Ramos (cell line): ENCODE results near the gene MFN2.

Experiments
- in situ Hi-C: fragments of 300-500 bp; cut with MboI; formaldehyde crosslinking; loops from one replicate; pipeline ENCODE4 v1.14.3; 2022; ENCODE audit warnings: low sequenced_read_pairs; ENCODE audit not compliant: unreplicated experiment

The MFN2 gene

GRCh38 chr1:11957897-11958296, 22.3 kb upstream of the MFN2 start:
- in situ Hi-C loops: no loop called here

DNA sequence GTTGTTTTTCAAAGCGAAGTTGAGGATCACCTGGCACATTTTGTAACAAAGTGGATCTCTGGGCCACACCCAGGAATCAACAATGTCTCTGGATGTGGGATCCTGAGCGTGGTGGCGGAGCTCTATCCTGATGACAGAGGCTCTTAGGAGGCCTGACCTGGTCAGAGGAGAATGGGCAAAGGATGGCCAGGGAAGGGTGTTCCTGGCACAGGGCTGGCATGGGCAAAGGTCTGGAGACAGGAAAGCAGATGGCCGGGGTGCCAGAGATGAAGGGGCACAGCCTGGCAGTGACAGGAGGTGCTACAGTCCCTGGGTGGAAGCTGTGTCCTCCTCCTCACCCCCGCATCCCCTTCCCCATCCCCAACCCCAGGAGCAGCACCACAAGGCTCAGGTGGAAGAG, 20.0 kb upstream of the MFN2 start:
- in situ Hi-C loops: no loop called here

- in situ Hi-C loops: no loop called here
These were observed 19.5 kb upstream of the MFN2 start for GRCh38 chr1:11960715-11961114.

- in situ Hi-C loops: no loop called here
These were observed 19.0 kb upstream of the MFN2 start for GRCh38 chr1:11961230-11961629.

DNA sequence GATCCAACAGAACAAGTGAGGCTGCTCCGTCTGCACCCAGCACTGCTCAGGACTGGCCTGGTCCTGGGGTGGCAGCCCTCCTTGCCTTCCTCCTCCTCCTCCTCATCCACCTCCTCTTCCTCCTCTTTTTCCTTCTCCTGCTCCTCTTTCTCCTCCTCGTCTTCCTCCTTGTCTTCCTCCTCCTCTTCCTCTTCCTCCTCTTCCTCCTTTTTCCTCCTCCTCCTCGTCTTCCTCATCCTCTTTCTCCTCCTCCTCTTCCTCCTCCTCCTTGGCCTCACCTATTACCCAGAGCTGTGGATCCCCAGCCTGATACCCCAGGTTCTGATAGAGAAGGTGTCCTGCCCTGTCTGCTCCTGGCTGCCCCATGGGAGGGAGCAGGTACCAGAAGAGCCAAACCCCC, 16.6 kb upstream of the MFN2 start:
- in situ Hi-C loops: no loop called here

- in situ Hi-C loops: no loop called here
These were observed 15.6 kb upstream of the MFN2 start for GRCh38 chr1:11964656-11965055.

DNA sequence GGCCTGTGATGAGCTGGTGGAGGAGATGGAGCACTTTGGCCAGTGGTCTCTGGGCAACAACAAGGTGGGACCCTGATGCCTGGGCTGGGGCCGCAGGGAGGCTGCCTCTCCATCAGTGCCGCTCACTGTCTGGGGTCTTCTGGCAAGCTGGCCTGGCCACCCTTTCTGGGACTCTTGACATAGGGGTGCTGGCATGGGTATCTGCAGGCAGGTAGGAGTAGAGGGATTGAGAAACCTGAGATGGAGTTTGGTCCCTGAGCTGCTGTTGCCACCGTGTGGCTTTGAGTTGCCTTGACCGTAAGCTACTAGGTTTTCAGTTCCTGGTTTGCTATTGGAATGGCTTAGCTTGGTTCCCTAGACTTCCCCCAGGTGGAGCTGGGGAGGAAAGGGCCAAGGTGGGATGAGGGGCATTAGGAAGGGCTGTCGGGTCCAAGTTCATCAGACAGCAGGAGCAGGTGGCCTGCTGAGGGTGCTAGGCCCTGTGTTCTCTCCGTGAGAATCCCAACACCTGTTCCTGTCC, 13.2 kb upstream of the MFN2 start:
- in situ Hi-C loops: no loop called here

DNA sequence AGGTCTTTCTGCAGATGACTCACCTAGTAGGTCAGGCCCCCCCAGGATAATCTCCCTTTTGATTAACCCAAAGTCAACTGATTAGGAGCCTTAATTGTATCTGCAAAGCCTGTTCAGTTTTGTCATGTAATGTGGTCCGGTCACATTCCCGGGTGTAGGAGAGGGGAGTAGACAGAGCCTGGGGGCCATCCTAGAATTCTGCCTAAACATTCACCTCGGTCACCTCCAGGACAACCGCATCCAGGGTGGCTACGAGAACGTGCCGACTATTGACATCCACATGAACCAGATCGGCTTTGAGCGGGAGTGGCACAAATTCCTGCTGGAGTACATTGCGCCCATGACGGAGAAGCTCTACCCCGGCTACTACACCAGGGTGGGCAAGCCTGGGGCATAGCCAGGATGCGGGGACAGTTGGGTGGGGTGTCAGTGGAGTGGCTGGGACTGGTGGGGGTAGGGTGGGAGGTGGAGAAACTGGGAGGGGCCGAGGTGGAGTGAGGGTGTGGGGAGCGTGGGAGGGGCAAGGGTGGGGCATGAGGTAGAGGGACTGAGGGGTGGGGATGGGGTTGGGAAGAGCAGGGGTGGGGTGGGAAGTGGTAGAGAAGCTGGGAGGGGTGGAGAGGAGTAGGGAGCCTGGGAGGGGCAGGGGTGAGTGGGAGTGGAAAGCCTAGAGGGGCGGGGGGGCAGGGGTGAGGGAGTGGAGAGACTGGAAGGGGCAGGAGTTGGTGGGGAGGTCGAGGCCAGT, 9.6 kb upstream of the MFN2 start:
- in situ Hi-C loops: loop anchor here (5.0 kb wide), 1 partner anchor 133 kb away; no protein-coding TSS in a partner anchor

DNA sequence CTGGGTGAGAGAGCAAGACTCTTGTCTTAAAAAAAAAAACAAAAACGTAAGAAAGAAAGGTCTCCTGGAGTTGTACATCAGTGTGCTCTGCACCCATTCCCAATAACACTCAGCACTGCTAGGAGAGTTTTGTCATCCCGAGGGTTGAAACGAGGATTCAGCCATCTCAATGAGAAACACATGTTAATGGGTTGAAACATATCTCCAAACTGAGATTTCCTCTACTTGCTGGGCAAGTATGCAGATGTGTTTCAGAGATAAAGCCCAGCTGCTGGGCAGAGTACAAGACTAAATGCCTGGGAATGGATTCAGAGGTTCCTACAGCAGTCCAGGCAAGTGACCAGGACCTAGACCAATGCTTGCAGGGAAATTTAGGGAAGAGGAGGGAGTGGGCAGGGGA, 2.6 kb upstream of the MFN2 start:
- in situ Hi-C loops: no loop called here

GRCh38 chr1:11978301-11978700, 1.9 kb upstream of the MFN2 start:
- in situ Hi-C loops: no loop called here

DNA sequence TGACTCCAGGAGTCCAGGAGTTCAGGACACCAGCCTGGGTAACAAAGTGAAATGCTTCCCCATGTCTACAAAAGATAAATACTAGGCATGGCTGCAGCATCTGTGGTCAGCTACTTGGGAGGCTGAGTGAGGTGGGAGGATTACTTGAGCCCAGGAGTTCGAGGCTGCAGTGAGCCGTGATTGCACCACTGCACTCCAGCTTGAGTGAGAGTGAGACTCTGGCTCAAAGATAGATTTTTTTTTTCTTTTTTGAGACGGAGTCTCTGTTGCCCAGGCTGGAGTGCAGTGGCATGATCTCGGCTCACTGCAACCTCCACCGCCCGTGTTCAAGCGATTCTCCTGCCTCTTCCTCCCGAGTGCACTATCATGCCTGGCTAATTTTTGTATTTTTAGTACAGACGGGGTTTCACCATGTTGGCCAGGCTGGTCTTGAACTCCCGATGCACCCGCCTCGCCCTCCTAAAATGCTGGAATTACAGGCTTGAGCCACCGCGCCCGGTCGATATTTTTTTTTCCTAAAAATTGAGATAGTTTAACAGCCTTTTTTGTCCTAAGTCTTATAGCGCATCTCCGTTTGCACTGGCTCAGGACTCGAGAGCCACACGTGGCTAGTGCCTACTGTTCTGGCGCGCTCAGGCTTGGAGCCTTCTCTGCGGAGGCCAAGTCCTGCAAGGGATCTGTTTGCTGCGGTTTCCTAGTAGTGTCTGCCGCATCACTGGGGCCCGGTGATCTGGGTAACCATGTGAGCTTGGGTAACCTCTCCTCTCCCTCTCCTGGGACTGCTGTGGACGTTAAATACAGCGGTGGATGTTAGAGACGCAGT, 1.0 kb upstream of the MFN2 start:
- in situ Hi-C loops: no loop called here

DNA sequence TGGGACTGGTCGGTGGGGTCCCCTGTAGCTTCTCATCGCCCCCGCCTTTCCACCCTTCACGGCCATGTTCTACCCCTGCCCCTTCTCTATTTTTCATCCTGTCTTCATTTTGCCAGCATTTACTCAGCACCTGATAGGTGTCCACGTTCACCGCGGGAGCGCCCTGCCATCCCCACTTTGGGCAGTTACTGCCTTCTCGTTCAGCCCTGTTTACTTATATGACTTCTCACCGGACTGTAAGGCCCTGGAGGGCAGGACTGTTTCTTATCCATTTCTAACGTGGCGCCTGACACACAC, 380 bp downstream of the MFN2 start:
- in situ Hi-C loops: no loop called here

DNA sequence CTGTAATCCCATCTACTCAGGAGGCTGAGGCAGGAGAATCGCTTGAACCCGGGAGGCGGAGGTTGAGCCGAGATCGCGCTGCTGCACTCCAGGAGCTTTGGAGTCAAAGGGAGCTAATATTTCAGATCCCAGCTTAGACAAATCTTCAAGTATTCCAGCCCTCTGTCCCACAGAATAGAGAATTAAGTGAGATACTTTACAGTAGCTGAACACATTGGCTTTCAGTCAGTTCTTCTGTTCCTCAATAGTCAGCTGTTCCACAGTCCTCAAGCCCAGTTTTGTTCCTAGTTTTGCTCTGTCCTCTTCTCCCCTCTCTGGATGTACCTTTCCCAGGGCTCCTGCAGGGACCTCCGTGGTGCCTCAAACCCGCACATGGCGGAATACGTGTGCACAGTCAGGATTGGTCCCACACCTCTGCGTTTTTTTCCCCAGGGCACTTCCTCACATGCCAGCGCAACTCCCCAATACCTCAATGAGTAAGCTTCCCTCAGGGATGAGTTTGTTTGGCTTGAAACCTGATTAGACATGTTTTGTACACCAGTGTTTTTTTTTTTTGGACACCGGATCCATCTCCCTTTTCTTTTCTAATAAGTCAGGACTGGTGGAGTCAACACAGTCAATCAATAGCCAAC, 1.2 kb downstream of the MFN2 start:
- in situ Hi-C loops: no loop called here

GRCh38 chr1:11982010-11982392, 1.8 kb downstream of the MFN2 start:
- in situ Hi-C loops: no loop called here

GRCh38 chr1:11984121-11984520, 3.9 kb downstream of the MFN2 start:
- in situ Hi-C loops: no loop called here

DNA sequence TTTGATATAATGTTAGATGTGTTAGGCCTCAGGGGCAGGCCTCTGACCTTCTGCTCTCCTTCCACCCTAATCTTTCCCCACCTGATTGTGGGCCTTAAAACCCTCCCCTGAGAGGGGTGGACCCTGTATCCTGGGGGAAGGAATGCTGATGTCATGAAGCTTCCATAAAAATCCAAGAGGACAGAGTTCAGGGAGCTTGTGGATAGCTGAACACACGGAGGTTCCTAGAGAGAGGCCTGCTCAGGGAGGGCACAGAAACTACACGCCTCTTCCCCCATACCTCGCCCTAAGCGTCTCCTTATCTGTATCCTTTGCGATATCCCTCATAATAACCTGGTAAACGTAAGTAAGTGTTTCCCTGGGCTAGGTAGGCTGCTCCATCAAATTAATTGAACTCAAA, 4.3 kb downstream of the MFN2 start:
- in situ Hi-C loops: no loop called here

DNA sequence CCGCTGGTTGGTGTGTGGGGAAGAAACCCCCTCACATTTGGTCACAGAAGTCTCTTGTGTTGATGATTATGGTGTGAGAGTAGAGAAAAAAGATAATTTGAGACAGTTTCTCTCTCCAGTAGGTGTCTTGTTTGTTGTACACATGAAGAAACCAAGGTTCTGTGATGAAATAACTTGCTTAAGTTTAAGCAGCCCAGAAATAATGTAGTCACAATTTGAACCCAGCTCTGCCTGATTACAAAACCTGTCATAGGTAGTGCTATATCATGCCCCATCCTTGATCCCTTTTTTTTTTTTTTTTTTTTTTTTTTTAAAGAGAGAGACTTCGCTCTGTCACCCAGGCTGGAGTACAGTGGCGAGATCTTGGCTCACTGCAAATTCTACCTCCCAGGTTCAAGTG, 4.9 kb downstream of the MFN2 start:
- in situ Hi-C loops: no loop called here

DNA sequence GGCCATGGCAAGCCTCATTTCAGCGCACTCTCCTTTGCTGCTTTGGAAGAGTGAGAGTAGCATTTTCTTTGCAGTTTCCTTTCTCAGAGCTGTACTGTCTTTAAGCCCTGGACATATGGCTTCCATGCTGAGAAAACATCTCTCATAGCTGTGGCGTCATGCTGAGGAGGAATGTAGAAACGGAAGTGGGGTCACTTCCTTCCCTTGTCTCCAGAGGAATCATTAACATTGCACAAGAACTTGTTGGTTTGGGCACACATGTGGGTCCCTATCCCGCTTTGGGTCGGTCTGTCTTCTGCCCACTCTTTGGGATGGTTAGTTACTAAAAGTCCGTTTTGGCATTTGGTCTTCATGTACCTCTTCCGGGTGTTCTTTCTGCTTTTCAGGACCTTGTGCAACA, 5.6 kb downstream of the MFN2 start:
- in situ Hi-C loops: no loop called here

DNA sequence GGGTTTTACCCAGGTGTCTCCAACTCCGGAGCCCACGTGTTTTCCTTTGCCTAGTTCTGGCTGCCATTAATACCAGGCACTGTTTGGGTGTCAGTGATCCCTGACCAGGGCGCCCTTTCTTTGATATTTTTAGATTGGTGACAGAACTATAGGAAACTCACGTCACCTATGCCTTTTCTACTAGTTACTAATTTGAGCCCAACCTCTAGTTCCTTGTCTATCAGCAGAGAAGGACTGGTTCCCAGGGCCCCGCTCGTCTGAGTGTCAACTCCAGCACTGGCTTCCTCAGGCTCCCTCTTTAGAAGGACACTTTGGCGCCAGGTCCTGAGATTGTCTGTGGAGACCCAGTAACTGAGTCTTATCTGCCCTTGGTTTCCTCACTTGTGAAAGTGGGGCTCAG, 9.4 kb downstream of the MFN2 start:
- in situ Hi-C loops: no loop called here

GRCh38 chr1:11990303-11991032, 10.2 kb downstream of the MFN2 start:
- in situ Hi-C loops: no loop called here
